ENCODE results near the gene EXPH5.

Gene EXPH5

GRCh38 chr11:108494182-108494581 is 99.4 kb downstream of the EXPH5 start:
- DNase-seq (ENCODE audit: low read depth): no peak

GRCh38 chr11:108491936-108492335 is 101.6 kb downstream of the EXPH5 start:
- no peak overlapping the region for H3K4me3 ChIP-seq (ENCODE audit: low read length)
- no peak for TF ChIP-seq CTCF (conservative IDR thresholded peaks at IDR 0.05; ENCODE audit: low read length)
- DNase-seq (ENCODE audit: low read depth): no peak

More at GRCh38 chr11:108494182-108494581, 99.4 kb downstream of the EXPH5 start:
- no peak for TF ChIP-seq CTCF (conservative IDR thresholded peaks at IDR 0.05; ENCODE audit: low read length)
- no peak overlapping the region for H3K4me3 ChIP-seq (ENCODE audit: low read length)

GRCh38 chr11:108486828-108487227 is 106.7 kb downstream of the EXPH5 start:
- DNase-seq (ENCODE audit: low read depth): no peak

GRCh38 chr11:108486331-108486730 is 107.2 kb downstream of the EXPH5 start:
- DNase-seq (ENCODE audit: low read depth): no peak
- no peak overlapping the region for H3K4me3 ChIP-seq (ENCODE audit: low read length)
- no peak for TF ChIP-seq CTCF (conservative IDR thresholded peaks at IDR 0.05; ENCODE audit: low read length)

More at GRCh38 chr11:108486828-108487227, 106.7 kb downstream of the EXPH5 start:
- no peak for TF ChIP-seq CTCF (conservative IDR thresholded peaks at IDR 0.05; ENCODE audit: low read length)
- no peak overlapping the region for H3K4me3 ChIP-seq (ENCODE audit: low read length)

- DNase-seq (ENCODE audit: low read depth): no peak
- no peak overlapping the region for H3K4me3 ChIP-seq (ENCODE audit: low read length)
- no peak for TF ChIP-seq CTCF (conservative IDR thresholded peaks at IDR 0.05; ENCODE audit: low read length)
Measured at GRCh38 chr11:108483163-108483562, 110.4 kb downstream of the EXPH5 start.

- no peak for TF ChIP-seq CTCF (conservative IDR thresholded peaks at IDR 0.05; ENCODE audit: low read length)
- no peak for DNase-seq (ENCODE audit: low read depth)
- H3K4me3 ChIP-seq (ENCODE audit: low read length): no peak overlapping the region
Measured at GRCh38 chr11:108474664-108475463, 118.7 kb downstream of the EXPH5 start.

GRCh38 chr11:108472681-108473080 is 120.9 kb downstream of the EXPH5 start:
- no peak for TF ChIP-seq CTCF (conservative IDR thresholded peaks at IDR 0.05; ENCODE audit: low read length)
- peak; percentile 63 for DNase-seq (ENCODE audit: low read depth)
- no peak overlapping the region for H3K4me3 ChIP-seq (ENCODE audit: low read length)
